NCI-H1417 (cell line): ENCODE results near the gene BHMT2.
A peak's percentile ranks its signal among the peaks of the same experiment; 100 is the strongest.

Experiments used
- DNase-seq, 3 experiments: peaks; one replicate each; lab custom pipeline; 2025; lab: John Stamatoyannopoulos, UW

Gene BHMT2

DNA sequence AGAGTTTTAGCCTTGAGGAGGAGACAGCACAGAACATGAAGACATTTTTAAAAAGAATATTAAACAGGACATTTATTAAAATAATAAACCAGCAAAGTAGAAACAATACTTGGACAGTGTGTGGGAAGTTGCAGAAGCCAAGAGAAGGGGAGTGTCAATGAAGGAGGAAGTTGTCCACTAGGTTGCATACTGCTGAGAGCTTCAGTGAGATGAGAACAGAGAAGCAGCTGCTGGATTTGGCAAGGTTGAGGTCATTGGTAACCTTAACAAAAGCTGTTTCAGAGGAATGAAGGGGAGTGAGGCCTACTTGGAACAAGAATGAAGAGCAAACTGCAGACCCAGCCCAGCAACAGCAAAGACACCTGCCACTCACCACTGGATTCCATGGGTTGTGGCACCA is 53.4 kb downstream of the BHMT2 start:
- DNase-seq: no peak

- peak in 1 of 3 experiments; percentile 18 for DNase-seq
These were observed 55.0 kb downstream of the BHMT2 start for GRCh38 chr5:79124607-79125006.

DNA sequence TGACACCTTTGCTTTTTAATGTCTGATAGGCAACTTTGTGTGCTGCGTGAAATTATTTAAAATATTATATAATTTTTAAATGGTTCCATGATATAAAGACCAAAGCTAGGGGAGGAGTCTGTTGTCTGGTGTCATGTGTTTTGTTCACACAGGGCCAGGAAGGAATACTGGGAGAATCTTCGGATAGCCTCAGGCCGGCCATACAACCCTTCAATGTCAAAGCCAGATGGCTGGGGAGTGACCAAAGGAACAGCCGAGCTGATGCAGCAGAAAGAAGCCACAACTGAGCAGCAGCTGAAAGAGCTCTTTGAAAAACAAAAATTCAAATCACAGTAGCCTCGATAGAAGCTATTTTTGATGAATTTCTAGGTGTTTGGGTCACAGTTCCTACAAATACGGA is 61.2 kb downstream of the BHMT2 start:
- DNase-seq: no peak

DNA sequence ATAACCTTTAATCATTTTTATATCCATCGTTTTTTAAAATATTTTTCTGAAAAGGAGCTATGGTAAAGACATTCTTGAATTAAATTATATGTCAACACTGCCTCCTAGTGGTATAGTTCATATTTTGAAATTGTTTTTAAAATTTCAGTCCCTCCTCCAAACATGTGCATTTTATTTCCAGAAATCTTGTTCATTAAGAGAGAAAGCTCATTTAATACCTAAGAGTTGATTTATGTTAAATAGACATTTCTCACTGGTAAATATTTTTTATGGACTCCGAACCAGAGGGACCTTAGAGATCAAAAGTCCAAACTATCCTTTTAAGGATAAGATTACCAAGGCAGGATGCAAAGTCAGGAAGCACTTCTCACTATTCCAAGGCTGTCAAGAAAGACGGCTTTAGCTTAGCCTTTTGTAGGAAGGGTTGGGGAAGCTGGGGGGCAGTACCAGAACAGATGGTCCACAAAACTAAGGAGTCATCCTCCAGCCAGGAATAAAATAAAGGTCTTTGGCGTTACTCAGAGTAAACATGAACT is 63.6 kb downstream of the BHMT2 start:
- peak in 2 of 3 experiments; percentile 61 to 72 for DNase-seq

- DNase-seq: peak; percentile 60 to 81 (median 75)
These were observed 64.3 kb downstream of the BHMT2 start for GRCh38 chr5:79133657-79134451.

DNA sequence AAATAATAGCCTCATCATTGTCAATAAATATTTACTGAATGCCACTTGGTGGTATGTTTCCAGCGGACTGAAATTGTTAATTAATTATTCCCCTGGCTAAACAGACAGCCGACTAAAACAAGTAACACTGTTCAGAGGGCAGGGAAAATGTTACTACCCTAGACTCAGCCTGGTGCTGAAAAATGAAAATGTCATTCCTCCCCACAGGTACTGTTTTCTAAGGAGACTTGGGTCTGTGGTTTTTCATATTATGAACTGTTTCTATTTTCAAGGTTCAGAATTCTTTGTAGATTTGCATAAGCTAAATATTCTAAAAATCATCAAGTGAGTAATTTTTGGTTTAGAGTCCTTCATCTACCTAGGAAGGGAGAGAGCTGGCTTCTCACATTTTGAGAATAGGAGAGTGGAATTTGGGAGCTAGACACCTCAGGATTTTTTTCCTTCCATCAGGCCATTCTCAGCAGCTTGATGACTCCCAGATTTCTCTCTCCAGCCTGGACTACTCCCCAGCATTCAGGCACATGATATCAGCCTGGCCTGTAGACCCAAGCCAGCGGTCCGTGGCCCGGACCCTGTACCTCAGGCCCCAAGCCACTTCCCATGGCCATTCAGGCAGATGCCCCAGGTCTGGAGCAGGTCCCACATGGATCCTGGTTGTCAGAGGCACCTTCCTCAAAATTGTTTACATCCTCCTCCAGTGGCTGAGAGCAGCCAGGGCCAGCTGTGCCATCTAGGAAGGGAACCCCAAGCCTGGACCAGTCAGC is 66.4 kb downstream of the BHMT2 start:
- DNase-seq: no peak

- DNase-seq: no peak
These were observed 67.1 kb downstream of the BHMT2 start for GRCh38 chr5:79136618-79137017.
